Cerebellar cortex (tissue), 1 donor: ENCODE results near the gene RSBN1.
"Not testable (repeated sequence)": the region's sequence is repeated elsewhere in the genome, so short reads cannot be mapped to it uniquely, and the experiment has no call there.

Experiments
- DNase-seq: peaks from one replicate; pipeline ENCODE4 v3.0.0-alpha.2; 2015; ENCODE audit warnings: low spot score

RSBN1 gene

GRCh38 chr1:113744114-113744513, 68.2 kb downstream of the RSBN1 start:
- DNase-seq = no peak

DNA sequence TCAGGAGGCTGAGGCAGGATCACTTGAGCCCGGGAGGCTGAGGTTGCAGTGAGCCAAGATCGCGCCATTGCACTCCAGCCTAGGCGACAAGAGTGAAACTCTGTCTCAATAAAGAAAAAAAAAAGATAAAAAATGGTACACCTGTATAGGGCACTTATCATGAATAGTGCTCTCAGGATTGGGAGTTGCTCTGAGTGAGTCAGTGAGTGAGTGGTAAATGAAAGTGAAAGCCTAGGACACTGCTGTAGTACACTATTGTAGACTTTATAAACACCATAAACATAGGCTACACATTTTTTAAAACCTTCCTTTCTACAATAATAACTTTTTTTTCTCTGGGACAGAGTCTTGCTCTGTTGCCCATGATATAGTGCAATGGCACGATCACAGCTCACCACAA, 69.8 kb downstream of the RSBN1 start:
- no peak for DNase-seq

DNA sequence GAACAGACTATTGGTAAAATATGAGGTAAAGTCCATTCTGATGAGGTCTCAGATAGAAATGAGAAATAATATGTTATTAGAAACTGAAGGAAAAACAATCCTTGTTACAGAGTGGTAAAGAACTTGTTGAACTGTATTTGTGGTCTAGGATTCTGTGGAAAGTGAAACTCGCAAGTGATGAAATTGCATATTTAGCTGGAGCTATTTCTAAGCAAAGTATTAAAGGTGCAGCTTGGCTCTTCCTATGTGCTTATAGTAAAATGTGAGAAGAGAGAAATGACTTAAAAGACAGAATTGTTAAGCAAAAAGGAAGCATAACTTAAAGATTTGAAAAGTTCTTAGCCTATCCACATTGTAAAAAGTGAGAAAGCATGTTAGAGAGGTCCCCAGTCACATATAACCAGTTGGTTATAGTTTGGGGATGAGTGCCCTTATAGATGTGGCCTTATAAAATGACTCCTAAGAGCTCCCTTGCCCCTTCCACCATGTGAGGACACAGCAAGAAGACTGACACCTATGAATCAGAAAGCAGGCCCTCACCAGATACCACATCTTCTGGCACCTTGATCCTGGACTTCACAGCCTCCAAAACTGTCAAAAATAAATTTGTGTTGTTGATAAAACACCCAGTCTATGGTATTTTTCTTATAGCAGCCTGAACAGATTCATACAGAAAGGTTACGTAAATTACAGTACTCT, 77.8 kb downstream of the RSBN1 start:
- no peak for DNase-seq

DNA sequence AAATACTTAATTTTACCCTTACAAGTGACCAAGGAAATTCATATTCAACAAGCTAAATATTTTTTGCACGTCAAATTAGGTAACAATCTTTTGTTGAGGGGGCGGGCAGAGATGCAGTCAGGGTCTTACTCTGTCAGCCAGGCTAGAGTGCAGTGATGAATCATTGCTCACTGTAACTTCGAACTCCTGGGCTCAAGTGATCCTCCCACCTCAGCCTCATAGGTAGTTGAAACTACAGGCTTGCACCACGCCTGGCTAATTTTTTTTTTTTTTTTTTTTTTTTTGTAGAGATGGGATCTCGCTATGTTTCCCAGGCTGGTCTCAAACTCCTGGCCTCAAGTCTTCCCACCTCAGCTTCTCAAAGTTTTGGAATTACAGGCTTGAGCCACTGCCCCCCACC, 79.5 kb downstream of the RSBN1 start:
- no peak for DNase-seq

- no peak for DNase-seq
Observed at GRCh38 chr1:113721010-113721409, 91.3 kb downstream of the RSBN1 start.

DNA sequence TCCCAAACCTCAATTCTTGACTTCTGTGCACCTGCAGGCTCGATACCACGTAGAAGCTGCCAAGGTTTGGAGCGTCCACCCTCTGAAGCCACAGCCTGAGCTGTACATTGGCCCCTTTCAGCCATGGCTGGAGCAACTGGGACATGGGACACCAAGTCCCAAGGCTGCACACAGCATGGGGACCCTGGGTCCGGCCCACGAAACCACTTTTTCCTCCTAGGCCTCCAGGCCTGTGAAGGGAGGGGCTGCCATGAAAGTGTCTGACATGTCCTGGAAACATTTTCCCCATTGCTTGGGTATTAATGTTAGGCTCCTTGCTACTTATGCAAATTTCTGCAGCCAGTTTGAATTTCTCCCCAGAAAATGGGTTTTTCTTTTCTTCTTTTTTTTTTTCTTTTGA, 93.7 kb downstream of the RSBN1 start:
- not testable (repeated sequence) for DNase-seq

- not testable (repeated sequence) for DNase-seq
Observed at GRCh38 chr1:113717506-113717905, 94.8 kb downstream of the RSBN1 start.

- DNase-seq = no peak
Observed at GRCh38 chr1:113714606-113715269, 97.5 kb downstream of the RSBN1 start.
